ENCODE data around the gene GRIK3.

The GRIK3 gene

GRCh38 chr1:36753451-36753850 lies 280.9 kb downstream of the GRIK3 start:
- no peak for DNase-seq

- DNase-seq = no peak
These were observed 281.4 kb downstream of the GRIK3 start for GRCh38 chr1:36752891-36753361.

DNA sequence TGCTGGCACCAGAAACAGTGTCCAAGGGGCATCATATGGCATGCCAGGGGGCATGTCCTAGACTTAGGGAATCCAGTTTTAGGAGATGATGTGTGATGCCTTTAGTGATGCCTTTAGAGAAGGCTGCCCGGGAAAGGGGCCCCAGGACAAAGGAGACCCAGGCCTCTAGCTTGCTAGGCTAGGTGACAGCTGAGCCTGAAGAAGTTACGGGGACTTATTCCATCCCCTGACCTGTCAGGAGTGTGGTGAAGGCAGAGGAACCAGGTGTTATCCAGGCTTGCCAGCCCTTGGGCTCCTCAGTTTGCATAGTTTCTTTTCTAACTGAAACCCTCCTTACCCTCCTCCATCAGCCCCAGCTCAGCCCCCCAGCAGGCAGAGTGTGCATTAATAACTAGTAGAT lies 281.9 kb downstream of the GRIK3 start:
- DNase-seq = no peak

GRCh38 chr1:36751525-36751924 lies 282.8 kb downstream of the GRIK3 start:
- no peak for DNase-seq

GRCh38 chr1:36748466-36748865 lies 285.8 kb downstream of the GRIK3 start:
- DNase-seq = no peak
